HCT116 (cell line): ENCODE measurements around the gene AQP6. TPM values are rescaled to one million over a fixed set of nuclear protein-coding genes. Genes with fewer than 3 reads are reported as not detected.

Experiments used
- ATAC-seq: fragments of 200-7000 bp; cut with Tn5 transposase; 2 replicates; pipeline ENCODE4 v1.9.1; 2020; ENCODE audit warnings: mild to moderate bottlenecking, moderate library complexity
- Bru-seq: library from RNA; stranded (reverse); fragments of 400-500 nt; gene quantifications from one replicate; lab custom pipeline; 2021; lab: Mats Ljungman, UMichigan
- BruChase-seq, 2 experiments: library from RNA; stranded (reverse); fragments of 400-500 nt; gene quantifications; one replicate each; lab custom pipeline; 2021; lab: Mats Ljungman, UMichigan
- BruUV-seq: library from RNA; stranded (reverse); fragments of 400-500 nt; replicated peaks from 2 replicates; lab custom pipeline; 2021; lab: Mats Ljungman, UMichigan
- CTCF ChIA-PET: fragments of 300-600 bp; sonication (Branson Sonifier 250); formaldehyde crosslinking; loops from one replicate; lab custom pipeline; 2021; ENCODE audit warnings: antibody characterized with exemption; lab: Charles Lee
- POLR2A ChIA-PET: fragments of 300-600, 350-600 bp; sonication (Branson Sonifier 250); formaldehyde crosslinking; loops from one replicate; lab custom pipeline; 2021; ENCODE audit warnings: antibody characterized with exemption; lab: Charles Lee
- RAD21 ChIA-PET, 2 experiments: fragments of 300-600 bp; sonication (Branson Sonifier 250); formaldehyde crosslinking; loops; one replicate each; lab custom pipeline; 2023; ENCODE audit warnings: low total read pairs in 2 of 2; ENCODE audit not compliant: uncharacterized antibody in 2 of 2, unreplicated experiment in 2 of 2, low non-redundant PET in 1 of 2; lab: Charles Lee
- DNase-seq: peaks from one replicate; pipeline ENCODE4 v3.0.0-alpha.2; 2010; ENCODE audit warnings: low read depth, low spot score
- H2AFZ ChIP-seq: fragments of 200-600 bp; shearing (Covaris generic), sonication (generic); 2 replicates; pipeline ENCODE4 v1.6.1; 2017; ENCODE audit warnings: low read depth, mixed run types, mixed read lengths, antibody characterized with exemption, low read length; ENCODE audit not compliant: poor library complexity, severe bottlenecking
- H3K27ac ChIP-seq: 2 replicates; pipeline ENCODE4 v1.5.1; 2012; ENCODE audit warnings: low read depth, low read length
- H3K27me3 ChIP-seq: fragments of 200-600 bp; sonication (generic); 2 replicates; pipeline ENCODE4 v1.6.1; 2016; ENCODE audit warnings: mixed run types, low read length, mixed read lengths; ENCODE audit not compliant: insufficient read depth
- H3K36me3 ChIP-seq, 2 experiments: fragments of 200-500 bp in 1 of 2; fragments of 200-600 bp in 1 of 2; sonication (Bioruptor generic) in 1 of 2; sonication (generic) in 1 of 2; 2 replicates each; pipeline versions ENCODE4 v1.5.1 to v1.6.1; 2014 to 2016; ENCODE audit warnings: low read length in 2 of 2, inconsistent platforms in 1 of 2, mixed read lengths in 1 of 2, mixed run types in 1 of 2; ENCODE audit not compliant: insufficient read depth in 2 of 2, control insufficient read depth in 1 of 2
- H3K4me1 ChIP-seq, 2 experiments: fragments of 200-600 bp in 1 of 2; sonication (generic) in 1 of 2; 2 replicates each; pipeline versions ENCODE4 v1.5.1 to v1.6.1; 2012 to 2017; ENCODE audit warnings: low read length in 2 of 2, inconsistent platforms in 1 of 2, mild to moderate bottlenecking in 1 of 2, mixed read lengths in 1 of 2, mixed run types in 1 of 2, moderate library complexity in 1 of 2; ENCODE audit not compliant: insufficient read depth in 2 of 2, control insufficient read depth in 1 of 2
- H3K4me2 ChIP-seq: fragments of 200-600 bp; sonication (generic); 2 replicates; pipeline ENCODE4 v1.6.1; 2017; ENCODE audit warnings: mixed run types, low read length, mixed read lengths
- H3K4me3 ChIP-seq, 2 experiments: fragments of 200-600 bp in 1 of 2; sonication (generic) in 1 of 2; replicated peaks in 1 of 2; 2 replicates each; pipeline ENCODE4 v1.5.1; 2011 to 2016; ENCODE audit warnings: low read length in 2 of 2, control low read depth in 1 of 2, low read depth in 1 of 2, mild to moderate bottlenecking in 1 of 2, mixed read lengths in 1 of 2, mixed run types in 1 of 2
- H3K79me2 ChIP-seq: fragments of 200-600 bp; sonication (generic); 2 replicates; pipeline ENCODE4 v1.6.1; 2017; ENCODE audit warnings: mild to moderate bottlenecking, mixed run types, low read length, moderate library complexity, mixed read lengths; ENCODE audit not compliant: insufficient read depth
- H3K9ac ChIP-seq: fragments of 200-600 bp; sonication (generic); 2 replicates; pipeline ENCODE4 v1.6.1; 2016; ENCODE audit warnings: low read length, mixed read lengths
- H3K9me2 ChIP-seq: fragments of 200-600 bp; sonication (generic), shearing (Covaris generic); 2 replicates; pipeline ENCODE4 v1.6.1; 2017; ENCODE audit warnings: mixed run types, mild to moderate bottlenecking, moderate library complexity; ENCODE audit not compliant: insufficient read depth
- H3K9me3 ChIP-seq, 2 experiments: fragments of 200-500 bp in 1 of 2; fragments of 200-600 bp in 1 of 2; sonication (Bioruptor generic) in 1 of 2; sonication (generic) in 1 of 2; 2 replicates each; pipeline ENCODE4 v1.6.1; 2014 to 2017; ENCODE audit warnings: low read length in 2 of 2, mixed read lengths in 2 of 2, inconsistent platforms in 1 of 2, low read depth in 1 of 2, mild to moderate bottlenecking in 1 of 2, mixed run types in 1 of 2, moderate library complexity in 1 of 2; ENCODE audit not compliant: control insufficient read depth in 1 of 2, insufficient read depth in 1 of 2
- H4K20me1 ChIP-seq: fragments of 200-600 bp; sonication (generic), shearing (Covaris generic); 2 replicates; pipeline ENCODE4 v1.6.1; 2017; ENCODE audit warnings: mixed run types, mild to moderate bottlenecking, moderate library complexity; ENCODE audit not compliant: insufficient read depth
- ATF3 ChIP-seq: IDR thresholded peaks from 2 replicates; pipeline ENCODE4 v1.6.1; 2012
- CBX3 ChIP-seq: IDR thresholded peaks from 2 replicates; pipeline ENCODE4 v1.6.1; 2012; ENCODE audit warnings: low read depth
- CEBPB ChIP-seq: IDR thresholded peaks from 2 replicates; pipeline ENCODE4 v1.6.1; 2012; ENCODE audit warnings: low read depth
- EGR1 ChIP-seq: IDR thresholded peaks from 2 replicates; pipeline ENCODE4 v1.6.1; 2012; ENCODE audit warnings: low read depth
- EZH2 ChIP-seq: fragments of 200-600 bp; sonication (generic); IDR thresholded peaks from 2 replicates; pipeline ENCODE4 v1.6.1; 2017; ENCODE audit warnings: antibody characterized with exemption, mixed run types
- EZH2phosphoT487 ChIP-seq: fragments of 200-600 bp; IDR thresholded peaks from 2 replicates; pipeline ENCODE4 v1.6.1; 2018; ENCODE audit warnings: antibody characterized with exemption, borderline replicate concordance
- FOSL1 ChIP-seq: IDR thresholded peaks from 2 replicates; pipeline ENCODE4 v1.6.1; 2012; ENCODE audit warnings: low read depth
- JUND ChIP-seq: IDR thresholded peaks from 2 replicates; pipeline ENCODE4 v1.6.1; 2012
- MAX ChIP-seq: IDR thresholded peaks from 2 replicates; pipeline ENCODE4 v1.6.1; 2012
- POLR2A ChIP-seq: IDR thresholded peaks from 2 replicates; pipeline ENCODE4 v1.7.0; 2011; ENCODE audit warnings: borderline replicate concordance; ENCODE audit not compliant: insufficient read depth, insufficient read length; ENCODE audit errors: extremely low read depth
- RAD21 ChIP-seq: IDR thresholded peaks from 2 replicates; pipeline ENCODE4 v1.6.1; 2012; ENCODE audit warnings: low read depth, mild to moderate bottlenecking
- REST ChIP-seq: IDR thresholded peaks from 2 replicates; pipeline ENCODE4 v1.6.1; 2012; ENCODE audit warnings: low read depth
- SP1 ChIP-seq: IDR thresholded peaks from 2 replicates; pipeline ENCODE4 v1.6.1; 2012; ENCODE audit warnings: low read depth
- SRF ChIP-seq: IDR thresholded peaks from 2 replicates; pipeline ENCODE4 v1.6.1; 2012; ENCODE audit warnings: low read depth
- TCF7L2 ChIP-seq: IDR thresholded peaks from 2 replicates; pipeline ENCODE4 v1.7.0; 2011; ENCODE audit warnings: borderline replicate concordance, inconsistent platforms; ENCODE audit not compliant: insufficient read depth, insufficient read length; ENCODE audit errors: extremely low read depth
- ZBTB33 ChIP-seq: IDR thresholded peaks from 2 replicates; pipeline ENCODE4 v1.6.1; 2011; ENCODE audit warnings: mild to moderate bottlenecking, low read length, moderate library complexity; ENCODE audit not compliant: insufficient replicate concordance; ENCODE audit errors: extremely low read depth
- ZFX ChIP-seq: fragments of 450-650 bp; IDR thresholded peaks from 2 replicates; pipeline ENCODE4 v1.6.1; 2017
- intact Hi-C: fragments of 100-400 bp; cut with micrococcal nuclease; formaldehyde crosslinking; loops from 2 replicates; pipeline ENCODE4 v1.10.0; 2022
- long read RNA-seq: library from polyadenylated mRNA; unstranded; transcript quantifications from one replicate; pipeline ENCODE4 v2.0.0, GENCODE V29; 2021; ENCODE audit not compliant: unreplicated experiment
- polyA plus RNA-seq: library from polyadenylated mRNA; unstranded; fragments of >200 nt; gene quantifications from 2 replicates; pipeline ENCODE4 v1.2.1, GENCODE V29; 2012; ENCODE audit warnings: missing spikeins
- total RNA-seq: library from RNA; stranded (reverse); gene quantifications from one replicate; pipeline ENCODE4 v1.2.1, GENCODE V29; 2021; ENCODE audit not compliant: unreplicated experiment

The AQP6 gene
- not detected for total RNA-seq
- polyA plus RNA-seq = 0.10 TPM in 2 replicates
- percentile 7 among the genes with signal in this experiment for Bru-seq, nascent RNA
- BruChase-seq, experiment 1, labeled RNA remaining after a 6-hour chase = percentile 11 among the genes with signal in this experiment
- BruChase-seq, experiment 2, labeled RNA remaining after a 2-hour chase = percentile 13 among the genes with signal in this experiment
- long read RNA-seq = 0 reads

GRCh38 chr12:49972641-49973360 is at the start of gene AQP6:
Gene AQP6 (plus strand): TSS chr12:49972947. CDS start chr12:49973174, 227 bp downstream.
- Histone ChIP-seq H4K20me1 (no peaks in the 10 kb centered on the region), H3K9me2 (no peaks in the 10 kb centered on the region), H3K4me3 (no peak within 1 kb of the TSS), H3K36me3 (no peaks in the 10 kb centered on the region), H3K79me2 (no peaks in the 10 kb centered on the region), H2AFZ (no peak within 1 kb of the TSS), H3K9ac (no peak within 1 kb of the TSS), H3K27ac (no peak within 1 kb of the TSS), H3K9me3 (no peaks in the 10 kb centered on the region), H3K4me1 (peaks cover 0 to 2% of the 10 kb centered on the region in 2 experiments; a peak in 1 of 4 replicates), H3K27me3 (0 out of 2 replicates have a peak, but pooled peaks cover 5% of the 10 kb centered on the region), H3K4me2 (no peak within 1 kb of the TSS)
- intact Hi-C loops = no loop called here
- ChIA-PET POLR2A (no interaction called here), CTCF (interaction anchor here (1.0 to 1.3 kb wide), 2 partner anchors 27 to 66 kb away, joined by 3 read pairs; no protein-coding TSS in a partner anchor), RAD21 (no interaction called here)
- no peak for TF ChIP-seq EGR1
- TF ChIP-seq EZH2phosphoT487 = no peak
- no peak for TF ChIP-seq ZBTB33
- no peak for TF ChIP-seq RAD21
- no peak for TF ChIP-seq SP1
- no peak for TF ChIP-seq JUND
- no peak for TF ChIP-seq REST
- no peak for TF ChIP-seq TCF7L2
- TF ChIP-seq SRF = no peak
- no peak for TF ChIP-seq ZFX
- no peak for TF ChIP-seq CBX3
- TF ChIP-seq ATF3 = no peak
- TF ChIP-seq MAX = no peak
- no peak for TF ChIP-seq POLR2A
- no peak for TF ChIP-seq FOSL1
- no peak for TF ChIP-seq CEBPB
- no peak for TF ChIP-seq EZH2
- BruUV-seq = no TSS peak
- DNase-seq (no peak), ATAC-seq (no peak)
